PC-9 (cell line): ENCODE measurements around the gene SPDYE1.

Source experiments
- EZH2 ChIP-seq: fragments of 200-600 bp; sonication (generic); IDR thresholded peaks from 2 replicates; pipeline ENCODE4 v1.8.0; 2017; ENCODE audit warnings: antibody characterized with exemption, low read depth
- TF ChIP-seq, protein P1 (sequence below): fragments of 200-600 bp; sonication (generic); conservative IDR thresholded peaks from 2 replicates; pipeline ENCODE4 v1.6.1; 2017; ENCODE audit warnings: mixed run types, antibody characterized with exemption, mild to moderate bottlenecking, moderate library complexity

GRCh38 chr7:44057849-44058758, 60.4 kb downstream of the SPDYE1 start:
- TF ChIP-seq, protein P1, sequence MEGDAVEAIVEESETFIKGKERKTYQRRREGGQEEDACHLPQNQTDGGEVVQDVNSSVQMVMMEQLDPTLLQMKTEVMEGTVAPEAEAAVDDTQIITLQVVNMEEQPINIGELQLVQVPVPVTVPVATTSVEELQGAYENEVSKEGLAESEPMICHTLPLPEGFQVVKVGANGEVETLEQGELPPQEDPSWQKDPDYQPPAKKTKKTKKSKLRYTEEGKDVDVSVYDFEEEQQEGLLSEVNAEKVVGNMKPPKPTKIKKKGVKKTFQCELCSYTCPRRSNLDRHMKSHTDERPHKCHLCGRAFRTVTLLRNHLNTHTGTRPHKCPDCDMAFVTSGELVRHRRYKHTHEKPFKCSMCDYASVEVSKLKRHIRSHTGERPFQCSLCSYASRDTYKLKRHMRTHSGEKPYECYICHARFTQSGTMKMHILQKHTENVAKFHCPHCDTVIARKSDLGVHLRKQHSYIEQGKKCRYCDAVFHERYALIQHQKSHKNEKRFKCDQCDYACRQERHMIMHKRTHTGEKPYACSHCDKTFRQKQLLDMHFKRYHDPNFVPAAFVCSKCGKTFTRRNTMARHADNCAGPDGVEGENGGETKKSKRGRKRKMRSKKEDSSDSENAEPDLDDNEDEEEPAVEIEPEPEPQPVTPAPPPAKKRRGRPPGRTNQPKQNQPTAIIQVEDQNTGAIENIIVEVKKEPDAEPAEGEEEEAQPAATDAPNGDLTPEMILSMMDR: no peak
- no peak for TF ChIP-seq EZH2
